ENCODE data around the gene DPT.

Gene DPT

GRCh38 chr1:168726719-168727118 is 2.3 kb downstream of the DPT start:
- H3K9me3 Mint-ChIP-seq = no peaks in the 10 kb centered on the region
- peaks cover 4% of the 10 kb centered on the region for H3K4me1 Mint-ChIP-seq (ENCODE audit: low read depth)
- H3K27me3 Mint-ChIP-seq (ENCODE audit: low read depth) = peaks cover 14% of the 10 kb centered on the region
- no peaks in the 10 kb centered on the region for H3K36me3 Mint-ChIP-seq (ENCODE audit: low read depth)
- H3K4me3 Mint-ChIP-seq = no peak overlapping the region
- H3K27ac Mint-ChIP-seq = no peak overlapping the region

- Mint-ChIP-seq H3K27me3 (ENCODE audit: low read depth) (peaks cover 14% of the 10 kb centered on the region), H3K4me3 (no peak overlapping the region), H3K36me3 (ENCODE audit: low read depth) (no peaks in the 10 kb centered on the region), H3K9me3 (no peaks in the 10 kb centered on the region), H3K27ac (no peak overlapping the region), H3K4me1 (ENCODE audit: low read depth) (peaks cover 4% of the 10 kb centered on the region)
These were observed 2.7 kb downstream of the DPT start for GRCh38 chr1:168726281-168726680.

GRCh38 chr1:168725831-168726230 is 3.2 kb downstream of the DPT start:
- Mint-ChIP-seq H3K9me3 (no peaks in the 10 kb centered on the region), H3K27ac (no peak overlapping the region), H3K4me3 (no peak overlapping the region), H3K4me1 (ENCODE audit: low read depth) (peaks cover 4% of the 10 kb centered on the region), H3K27me3 (ENCODE audit: low read depth) (peaks cover 14% of the 10 kb centered on the region), H3K36me3 (ENCODE audit: low read depth) (no peaks in the 10 kb centered on the region)

GRCh38 chr1:168725060-168725459 is 3.9 kb downstream of the DPT start:
- no peaks in the 10 kb centered on the region for H3K9me3 Mint-ChIP-seq
- no peak overlapping the region for H3K4me3 Mint-ChIP-seq
- H3K27me3 Mint-ChIP-seq (ENCODE audit: low read depth) = peaks cover 18% of the 10 kb centered on the region
- H3K36me3 Mint-ChIP-seq (ENCODE audit: low read depth) = no peaks in the 10 kb centered on the region
- H3K4me1 Mint-ChIP-seq (ENCODE audit: low read depth) = peaks cover 4% of the 10 kb centered on the region
- no peak overlapping the region for H3K27ac Mint-ChIP-seq

GRCh38 chr1:168723000-168723399 is 6.0 kb downstream of the DPT start:
- no peaks in the 10 kb centered on the region for H3K9me3 Mint-ChIP-seq
- no peaks in the 10 kb centered on the region for H3K36me3 Mint-ChIP-seq (ENCODE audit: low read depth)
- H3K27me3 Mint-ChIP-seq (ENCODE audit: low read depth) = peaks cover 16% of the 10 kb centered on the region
- peaks cover 2% of the 10 kb centered on the region for H3K4me1 Mint-ChIP-seq (ENCODE audit: low read depth)
- H3K4me3 Mint-ChIP-seq = no peak overlapping the region
- no peak overlapping the region for H3K27ac Mint-ChIP-seq

- H3K9me3 Mint-ChIP-seq = no peaks in the 10 kb centered on the region
These were observed 8.2 kb downstream of the DPT start for GRCh38 chr1:168720839-168721238.

GRCh38 chr1:168719306-168720111 is 9.5 kb downstream of the DPT start:
- no peaks in the 10 kb centered on the region for H3K9me3 Mint-ChIP-seq
- no peak overlapping the region for H3K27ac Mint-ChIP-seq
- peaks cover 13% of the 10 kb centered on the region for H3K27me3 Mint-ChIP-seq (ENCODE audit: low read depth)
- no peak overlapping the region for H3K4me3 Mint-ChIP-seq
- H3K4me1 Mint-ChIP-seq (ENCODE audit: low read depth) = no peaks in the 10 kb centered on the region
- no peaks in the 10 kb centered on the region for H3K36me3 Mint-ChIP-seq (ENCODE audit: low read depth)

More at GRCh38 chr1:168720839-168721238, 8.2 kb downstream of the DPT start:
- Mint-ChIP-seq H3K4me1 (ENCODE audit: low read depth) (no peaks in the 10 kb centered on the region), H3K4me3 (no peak overlapping the region), H3K27me3 (ENCODE audit: low read depth) (peaks cover 13% of the 10 kb centered on the region), H3K27ac (no peak overlapping the region), H3K36me3 (ENCODE audit: low read depth) (no peaks in the 10 kb centered on the region)

GRCh38 chr1:168717906-168718891 is 10.8 kb downstream of the DPT start:
- Mint-ChIP-seq H3K4me1 (ENCODE audit: low read depth) (no peaks in the 10 kb centered on the region), H3K27me3 (ENCODE audit: low read depth) (peaks cover 12% of the 10 kb centered on the region), H3K9me3 (no peaks in the 10 kb centered on the region), H3K36me3 (ENCODE audit: low read depth) (no peaks in the 10 kb centered on the region), H3K4me3 (no peak overlapping the region), H3K27ac (no peak overlapping the region)

GRCh38 chr1:168714012-168714411 is 15.0 kb downstream of the DPT start:
- Mint-ChIP-seq H3K27me3 (ENCODE audit: low read depth) (no peaks in the 10 kb centered on the region), H3K36me3 (ENCODE audit: low read depth) (no peaks in the 10 kb centered on the region), H3K9me3 (no peaks in the 10 kb centered on the region), H3K4me3 (no peak overlapping the region), H3K27ac (no peak overlapping the region), H3K4me1 (ENCODE audit: low read depth) (no peaks in the 10 kb centered on the region)

- Mint-ChIP-seq H3K9me3 (no peaks in the 10 kb centered on the region), H3K27ac (no peak overlapping the region), H3K4me3 (no peak overlapping the region), H3K4me1 (ENCODE audit: low read depth) (no peaks in the 10 kb centered on the region), H3K27me3 (ENCODE audit: low read depth) (peaks cover 4% of the 10 kb centered on the region), H3K36me3 (ENCODE audit: low read depth) (no peaks in the 10 kb centered on the region)
These were observed 19.3 kb downstream of the DPT start for GRCh38 chr1:168709405-168710363.

- Mint-ChIP-seq H3K36me3 (ENCODE audit: low read depth) (no peaks in the 10 kb centered on the region), H3K27ac (no peak overlapping the region), H3K9me3 (no peaks in the 10 kb centered on the region), H3K27me3 (ENCODE audit: low read depth) (peaks cover 6% of the 10 kb centered on the region), H3K4me1 (ENCODE audit: low read depth) (no peaks in the 10 kb centered on the region), H3K4me3 (no peak overlapping the region)
These were observed 20.2 kb downstream of the DPT start for GRCh38 chr1:168708698-168709404.

GRCh38 chr1:168706391-168706992 is 22.5 kb downstream of the DPT start:
- Mint-ChIP-seq H3K4me3 (no peak overlapping the region), H3K36me3 (ENCODE audit: low read depth) (no peaks in the 10 kb centered on the region), H3K4me1 (ENCODE audit: low read depth) (no peaks in the 10 kb centered on the region), H3K27ac (no peak overlapping the region), H3K27me3 (ENCODE audit: low read depth) (peaks cover 18% of the 10 kb centered on the region), H3K9me3 (no peaks in the 10 kb centered on the region)

GRCh38 chr1:168700575-168701268 is 28.3 kb downstream of the DPT start:
- Mint-ChIP-seq H3K9me3 (no peaks in the 10 kb centered on the region), H3K4me1 (ENCODE audit: low read depth) (no peaks in the 10 kb centered on the region), H3K27ac (no peak overlapping the region), H3K36me3 (ENCODE audit: low read depth) (no peaks in the 10 kb centered on the region), H3K4me3 (no peak overlapping the region), H3K27me3 (ENCODE audit: low read depth) (peaks cover 18% of the 10 kb centered on the region)

Measured in T-helper 1 cell treated with Interleukin-12 subunit alpha and Interleukin-12 subunit beta and Interleukin-4 antibody, amounts not matched to agents 30 μg/mL and 1 μg/mL, for 36 hours (primary cell).